Mucosa of stomach (tissue), 1 donor: ENCODE data around the gene MXRA8.
"Not testable (repeated sequence)": the region's sequence is repeated elsewhere in the genome, so short reads cannot be mapped to it uniquely, and the experiment has no call there.

Experiments used
- H3K27me3 ChIP-seq: one replicate; pipeline ENCODE4 v1.7.0; 2013; ENCODE audit warnings: mild to moderate bottlenecking, low read length; ENCODE audit not compliant: control insufficient read depth, insufficient read depth
- H3K36me3 ChIP-seq: one replicate; pipeline ENCODE4 v1.7.0; 2013; ENCODE audit warnings: low read length; ENCODE audit not compliant: control insufficient read depth, insufficient read depth
- H3K4me1 ChIP-seq: one replicate; pipeline ENCODE4 v1.7.0; 2013; ENCODE audit warnings: mild to moderate bottlenecking, low read length; ENCODE audit not compliant: control insufficient read depth, insufficient read depth
- H3K4me3 ChIP-seq: one replicate; pipeline ENCODE4 v1.7.0; 2013; ENCODE audit warnings: low read length
- H3K9ac ChIP-seq: one replicate; pipeline ENCODE4 v1.7.0; 2013; ENCODE audit warnings: mild to moderate bottlenecking, low read length, moderate library complexity
- H3K9me3 ChIP-seq: one replicate; pipeline ENCODE4 v1.7.0; 2013; ENCODE audit warnings: mild to moderate bottlenecking, low read length, moderate library complexity; ENCODE audit not compliant: control insufficient read depth
- donor health status: Pancreatic carcinoma.

Gene MXRA8

GRCh38 chr1:1358433-1359271 lies at the start of gene MXRA8:
MXRA8 (minus strand) TSS chr1:1358555; CDS start chr1:1358504, 51 bp downstream.
- Histone ChIP-seq H3K9ac (peak within 1 kb of the TSS; percentile 66), H3K27me3 (peaks cover 51% of the 10 kb centered on the region)

GRCh38 chr1:1407636-1408318 lies 49.4 kb upstream of the MXRA8 start:
- peak overlapping the region; percentile 91 for H3K9ac ChIP-seq
- no peaks in the 10 kb centered on the region for H3K27me3 ChIP-seq
- no peaks in the 10 kb centered on the region for H3K9me3 ChIP-seq
- peaks cover 16% of the 10 kb centered on the region for H3K4me1 ChIP-seq
- peak overlapping the region; percentile 97 for H3K4me3 ChIP-seq
- H3K36me3 ChIP-seq = peaks cover 7% of the 10 kb centered on the region

More at GRCh38 chr1:1358433-1359271, at the start of gene MXRA8:
- Histone ChIP-seq H3K4me3 (no peak within 1 kb of the TSS), H3K4me1 (peaks cover 27% of the 10 kb centered on the region), H3K9me3 (no peaks in the 10 kb centered on the region), H3K36me3 (no peaks in the 10 kb centered on the region)

GRCh38 chr1:1406821-1407635 lies 48.7 kb upstream of the MXRA8 start, which contains the start of gene MRPL20:
MRPL20 (minus strand) TSS chr1:1407293; CDS start chr1:1407217, 76 bp downstream.
- peak within 1 kb of the TSS; percentile 97 for H3K4me3 ChIP-seq
- H3K36me3 ChIP-seq = peaks cover 7% of the 10 kb centered on the region
- peaks cover 16% of the 10 kb centered on the region for H3K4me1 ChIP-seq
- peak within 1 kb of the TSS; percentile 91 for H3K9ac ChIP-seq
- no peaks in the 10 kb centered on the region for H3K9me3 ChIP-seq
- H3K27me3 ChIP-seq = no peaks in the 10 kb centered on the region

DNA sequence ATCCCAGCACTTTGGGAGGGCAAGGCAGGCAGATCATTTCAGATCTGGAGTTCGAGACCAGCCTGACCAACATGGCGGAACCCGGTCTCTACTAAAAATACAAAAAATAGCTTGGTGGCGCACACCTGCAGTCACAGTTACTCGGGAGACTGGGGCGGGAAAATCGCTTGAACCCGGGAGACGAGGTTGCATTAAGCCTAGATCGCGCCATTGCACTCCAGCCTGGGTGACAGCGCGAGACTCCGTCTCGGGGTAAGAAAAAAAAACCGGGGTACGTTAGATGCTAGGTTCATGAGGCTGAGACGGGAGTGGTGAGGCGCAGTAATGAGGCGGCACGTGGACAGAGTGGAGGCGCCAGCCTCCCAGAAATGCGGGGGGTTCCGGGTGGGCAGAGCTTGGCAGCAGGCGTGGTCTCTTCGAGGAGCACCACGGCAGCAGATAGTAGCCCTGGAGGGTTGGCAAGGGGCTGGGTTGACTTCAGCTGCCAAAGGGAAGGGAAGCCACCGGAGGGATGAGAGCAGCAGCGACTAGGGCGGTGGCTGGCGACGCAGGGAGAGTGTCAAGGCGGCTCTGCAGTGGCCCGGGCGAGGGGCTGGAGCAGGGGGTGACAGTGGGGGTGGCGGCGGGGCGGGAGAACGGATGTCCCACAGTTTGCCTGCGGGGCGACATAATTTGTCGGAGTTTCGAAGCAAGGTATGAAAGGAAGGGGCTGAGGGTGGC lies 47.9 kb upstream of the MXRA8 start:
- peaks cover 16% of the 10 kb centered on the region for H3K4me1 ChIP-seq
- H3K4me3 ChIP-seq = peak overlapping the region; percentile 97
- peak overlapping the region; percentile 91 for H3K9ac ChIP-seq
- no peaks in the 10 kb centered on the region for H3K9me3 ChIP-seq
- H3K36me3 ChIP-seq = peaks cover 7% of the 10 kb centered on the region
- H3K27me3 ChIP-seq = no peaks in the 10 kb centered on the region

DNA sequence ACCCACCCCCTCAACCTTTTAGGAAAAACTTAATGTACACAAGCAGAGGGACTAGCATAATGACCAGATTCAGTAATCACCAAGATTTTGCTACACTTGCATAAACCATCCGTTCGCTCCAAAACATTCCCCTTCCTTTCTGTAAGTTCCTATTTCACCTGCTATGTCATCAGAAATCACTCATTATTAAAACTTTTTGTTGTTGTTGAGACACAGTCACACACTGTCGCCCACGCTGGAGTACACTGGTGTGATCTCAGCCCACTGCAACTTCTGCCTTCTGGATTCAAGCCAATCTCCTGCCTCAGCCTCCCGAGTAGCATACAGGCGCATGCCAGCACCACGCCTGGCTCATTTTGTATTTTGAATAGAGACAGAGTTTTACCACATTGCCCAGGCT lies 45.3 kb upstream of the MXRA8 start:
- peaks cover 7% of the 10 kb centered on the region for H3K36me3 ChIP-seq

GRCh38 chr1:1402901-1403392 lies 44.6 kb upstream of the MXRA8 start:
- H3K9me3 ChIP-seq, H3K9ac ChIP-seq, H3K27me3 ChIP-seq, H3K4me3 ChIP-seq, H3K36me3 ChIP-seq: not testable (repeated sequence)
- H3K4me1 ChIP-seq = peaks cover 25% of the 10 kb centered on the region

More for the DNA sequence above, 45.3 kb upstream of the MXRA8 start:
- H3K9me3 ChIP-seq = no peaks in the 10 kb centered on the region
- H3K9ac ChIP-seq = no peak overlapping the region
- peaks cover 27% of the 10 kb centered on the region for H3K4me1 ChIP-seq
- no peak overlapping the region for H3K4me3 ChIP-seq
- H3K27me3 ChIP-seq = no peaks in the 10 kb centered on the region

DNA sequence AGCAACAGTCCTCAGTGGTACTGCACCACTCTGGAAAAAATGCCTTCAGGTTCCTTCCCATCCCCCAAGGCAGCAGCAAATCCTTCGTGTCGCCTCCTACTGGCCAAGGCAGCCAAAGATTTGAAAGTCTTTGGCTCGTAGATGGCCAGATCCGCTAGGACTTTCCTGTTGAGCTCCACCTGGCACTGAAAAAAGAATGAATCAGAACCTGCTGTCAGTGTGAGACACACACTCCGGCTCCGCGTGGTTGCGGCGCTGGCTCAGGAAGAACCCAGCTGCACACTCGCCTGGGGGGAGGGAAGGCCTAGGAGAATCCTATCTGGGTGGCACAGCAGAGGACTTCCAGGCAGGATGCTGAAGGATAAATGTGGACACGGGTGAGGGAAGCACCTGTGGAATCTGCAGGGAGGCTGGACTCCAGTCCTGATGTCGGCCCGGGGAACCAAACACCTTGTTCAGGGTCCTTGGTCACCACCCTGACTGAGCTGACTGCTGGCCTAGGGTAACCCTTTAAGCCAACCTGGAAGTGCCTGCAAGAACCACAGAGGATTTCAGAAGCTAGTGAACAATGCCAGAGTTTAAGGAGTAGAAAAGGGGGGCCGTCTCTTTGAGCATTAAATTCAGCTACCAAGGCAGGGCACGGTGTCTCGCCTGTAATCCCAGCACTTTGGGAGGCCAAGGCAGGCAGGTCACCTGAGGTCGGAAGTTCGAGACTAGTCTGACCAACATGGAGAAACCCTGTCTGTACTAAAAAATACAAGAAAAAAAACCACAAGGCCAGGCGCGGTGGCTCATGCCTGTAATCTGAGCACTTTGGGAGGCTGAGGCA lies 43.9 kb upstream of the MXRA8 start:
- peaks cover 31% of the 10 kb centered on the region for H3K4me1 ChIP-seq
- no peak overlapping the region for H3K4me3 ChIP-seq
- no peaks in the 10 kb centered on the region for H3K9me3 ChIP-seq
- H3K27me3 ChIP-seq = no peaks in the 10 kb centered on the region
- H3K9ac ChIP-seq = no peak overlapping the region
- H3K36me3 ChIP-seq = peaks cover 16% of the 10 kb centered on the region

- peaks cover 34% of the 10 kb centered on the region for H3K4me1 ChIP-seq
- H3K9me3 ChIP-seq = no peaks in the 10 kb centered on the region
- no peaks in the 10 kb centered on the region for H3K27me3 ChIP-seq
- peaks cover 18% of the 10 kb centered on the region for H3K36me3 ChIP-seq
- no peak overlapping the region for H3K4me3 ChIP-seq
- H3K9ac ChIP-seq = no peak overlapping the region
Observed at GRCh38 chr1:1401457-1402010, 43.2 kb upstream of the MXRA8 start.

GRCh38 chr1:1400576-1401456 lies 42.5 kb upstream of the MXRA8 start:
- H3K27me3 ChIP-seq = no peaks in the 10 kb centered on the region
- peaks cover 18% of the 10 kb centered on the region for H3K36me3 ChIP-seq
- H3K9me3 ChIP-seq = no peaks in the 10 kb centered on the region
- peaks cover 27% of the 10 kb centered on the region for H3K4me1 ChIP-seq
- peak overlapping the region; percentile 93 for H3K9ac ChIP-seq
- peak overlapping the region; percentile 95 for H3K4me3 ChIP-seq
